K562 (cell line): ENCODE measurements around the gene CST3. TPM values are rescaled to one million over a fixed set of nuclear protein-coding genes. Genes with fewer than 3 reads are reported as not detected.
A peak's percentile ranks its signal among the peaks of the same experiment; 100 is the strongest.

ENCODE experiments used
- ATAC-seq: fragments of 200-7000 bp; cut with Tn5 transposase; 3 replicates; pipeline ENCODE4 v1.9.1; 2020; ENCODE audit warnings: moderate library complexity
- BruUV-seq: library from RNA; stranded (reverse); fragments of 400-500 nt; replicated peaks from 2 replicates; lab custom pipeline; 2021; lab: Mats Ljungman, UMichigan
- CTCF ChIA-PET: fragments of 300-600 bp; formaldehyde crosslinking; extraction: SDS; loops from one replicate; lab custom pipeline; 2021; ENCODE audit warnings: low intra/inter-chr PET ratio; lab: Yijun Ruan, JAX
- POLR2A ChIA-PET: fragments of 300-600, 350-650 bp; sonication (Branson Sonifier 250); formaldehyde crosslinking; extraction: SDS; loops from one replicate; lab custom pipeline; 2021; ENCODE audit warnings: antibody characterized with exemption, inconsistent platforms; lab: Yijun Ruan, JAX
- DNase-seq, 4 experiments: peaks; one replicate each; pipeline versions ENCODE4 v3.0.0 to v3.0.0-alpha.2; 2011 to 2018; ENCODE audit warnings: low spot score in 3 of 4, mixed read lengths in 3 of 4; ENCODE audit errors: extremely low read depth in 1 of 4
- FAIRE-seq: peaks from 2 replicates; lab custom pipeline; 2011; peaks lifted over from hg19 to GRCh38; lab: Jason Lieb, UNC
- H2AFZ ChIP-seq: 2 replicates; pipeline ENCODE4 v1.6.0; 2011; ENCODE audit warnings: low read depth, low read length, control low read depth, inconsistent platforms
- H3K27ac ChIP-seq: fragments of 200-600 bp; 3 replicates; pipeline ENCODE4 v1.8.0; 2011; ENCODE audit warnings: low read depth, mild to moderate bottlenecking, control low read depth, inconsistent platforms, low read length, moderate library complexity, mixed read lengths; ENCODE audit errors: extremely low read depth
- H3K27me3 ChIP-seq, 2 experiments: fragments of 300-600 bp in 1 of 2; 2 replicates in 1 of 2; 3 replicates in 1 of 2; pipeline versions ENCODE4 v1.6.0 to v1.8.0; 2011; ENCODE audit warnings: inconsistent platforms in 2 of 2, low read length in 2 of 2, mild to moderate bottlenecking in 1 of 2, mixed read lengths in 1 of 2, moderate library complexity in 1 of 2; ENCODE audit not compliant: control insufficient read depth in 2 of 2, insufficient read depth in 2 of 2
- H3K36me3 ChIP-seq: fragments of 300-600 bp; 3 replicates; pipeline ENCODE4 v1.8.0; 2011; ENCODE audit warnings: mild to moderate bottlenecking, low read length, inconsistent platforms; ENCODE audit not compliant: control insufficient read depth, insufficient read depth
- H3K4me1 ChIP-seq, 2 experiments: fragments of 200-600 bp in 1 of 2; replicated peaks in 1 of 2; 2 replicates in 1 of 2; 3 replicates in 1 of 2; pipeline versions ENCODE4 v1.5.1 to v1.8.0; 2011; ENCODE audit warnings: inconsistent platforms in 2 of 2, low read length in 2 of 2, mild to moderate bottlenecking in 1 of 2, mixed read lengths in 1 of 2, moderate library complexity in 1 of 2; ENCODE audit not compliant: control insufficient read depth in 2 of 2, insufficient read depth in 2 of 2
- H3K4me2 ChIP-seq: 2 replicates; pipeline ENCODE4 v1.6.1; 2011; ENCODE audit warnings: low read length, control low read depth, inconsistent platforms, mixed read lengths; ENCODE audit not compliant: insufficient read depth
- H3K4me3 ChIP-seq: fragments of 200-600 bp; sonication (generic), shearing (Covaris generic); 2 replicates; pipeline ENCODE4 v1.5.1; 2016; ENCODE audit warnings: control low read depth, inconsistent platforms
- H3K79me2 ChIP-seq: fragments of 200-600 bp; 3 replicates; pipeline ENCODE4 v1.8.0; 2011; ENCODE audit warnings: low read length, inconsistent platforms; ENCODE audit not compliant: control insufficient read depth, insufficient read depth
- H3K9ac ChIP-seq, 2 experiments: 2 replicates each; pipeline versions ENCODE4 v1.6.0 to v1.6.1; 2011; ENCODE audit warnings: low read depth in 2 of 2, low read length in 2 of 2, control low read depth in 1 of 2, inconsistent platforms in 1 of 2, mild to moderate bottlenecking in 1 of 2, mixed read lengths in 1 of 2; ENCODE audit not compliant: insufficient read depth in 1 of 2
- H3K9me1 ChIP-seq: one replicate; pipeline ENCODE4 v1.6.0; 2011; ENCODE audit warnings: inconsistent platforms, mild to moderate bottlenecking, low read length, moderate library complexity; ENCODE audit not compliant: control insufficient read depth, insufficient read depth
- H3K9me3 ChIP-seq: replicated peaks from 2 replicates; pipeline ENCODE4 v1.5.1; 2011; ENCODE audit warnings: low read depth, low read length, inconsistent platforms; ENCODE audit not compliant: control insufficient read depth, insufficient read depth
- H4K20me1 ChIP-seq: replicated peaks from 2 replicates; pipeline ENCODE4 v1.6.1; 2011; ENCODE audit warnings: low read length, inconsistent platforms, mixed read lengths; ENCODE audit not compliant: control insufficient read depth, insufficient read depth
- CBFB ChIP-seq: sonication (generic); formaldehyde crosslinking; IDR thresholded peaks from 2 replicates; pipeline ENCODE4 v1.4.0; 2020; ENCODE audit warnings: mild to moderate bottlenecking, missing genetic modification reagents
- FOXA3 ChIP-seq, 2 experiments: fragments of 450-650 bp in 1 of 2; sonication (generic) in 1 of 2; formaldehyde crosslinking; IDR thresholded peaks in 1 of 2; conservative IDR thresholded peaks in 1 of 2; 2 replicates each; pipeline versions ENCODE4 v1.4.0 to v1.8.0; 2020 to 2022; ENCODE audit warnings: mild to moderate bottlenecking in 2 of 2, missing genetic modification reagents in 1 of 2
- ILF3 ChIP-seq: fragments of 450-650 bp; IDR thresholded peaks from 2 replicates; pipeline ENCODE4 v1.6.1; 2018; ENCODE audit warnings: antibody characterized with exemption, mild to moderate bottlenecking, moderate library complexity, borderline replicate concordance
- NCOA2 ChIP-seq, 2 experiments: fragments of 450-650 bp; IDR thresholded peaks; 2 replicates each; pipeline ENCODE4 v1.6.1; 2018; ENCODE audit warnings: mild to moderate bottlenecking in 2 of 2, moderate library complexity in 1 of 2; ENCODE audit not compliant: partially characterized antibody in 2 of 2
- PKNOX1 ChIP-seq: fragments of 450-650 bp; IDR thresholded peaks from 2 replicates; pipeline ENCODE4 v1.6.1; 2016
- RAD21 ChIP-seq, 2 experiments: fragments of 250-450 bp in 1 of 2; fragments of 450-650 bp in 1 of 2; sonication (Bioruptor Pico) in 1 of 2; formaldehyde crosslinking in 1 of 2; IDR thresholded peaks in 1 of 2; conservative IDR thresholded peaks in 1 of 2; 2 replicates each; pipeline versions ENCODE4 v1.4.0 to v1.8.0; 2020 to 2022; ENCODE audit warnings: mild to moderate bottlenecking in 2 of 2, moderate library complexity in 1 of 2
- RBFOX2 ChIP-seq: fragments of 200-400 bp; formaldehyde crosslinking; IDR thresholded peaks from 2 replicates; pipeline ENCODE4 v1.6.1; 2017; ENCODE audit warnings: low read depth, mild to moderate bottlenecking, low read length, moderate library complexity
- SIRT6 ChIP-seq: IDR thresholded peaks from one replicate; pipeline ENCODE4 v1.6.1; 2012; ENCODE audit warnings: low read depth, mild to moderate bottlenecking, control low read depth, inconsistent platforms, low read length, moderate library complexity
- SIX5 ChIP-seq, 2 experiments: IDR thresholded peaks; 2 replicates each; pipeline ENCODE4 v1.6.1; 2011; ENCODE audit warnings: low read length in 2 of 2, borderline replicate concordance in 1 of 2, low read depth in 1 of 2, mild to moderate bottlenecking in 1 of 2, moderate library complexity in 1 of 2; ENCODE audit not compliant: insufficient read depth in 1 of 2
- SRSF3 ChIP-seq: fragments of 200-400 bp; formaldehyde crosslinking; IDR thresholded peaks from 2 replicates; pipeline ENCODE4 v1.6.1; 2016; ENCODE audit warnings: mild to moderate bottlenecking, low read length, moderate library complexity; ENCODE audit not compliant: insufficient read depth
- ZNF197 ChIP-seq: fragments of 200-800 bp; sonication (Bioruptor generic); IDR thresholded peaks from 2 replicates; pipeline ENCODE4 v1.6.1; 2016; ENCODE audit warnings: low read depth, missing genetic modification characterization, missing compliant biosample characterization
- ZNF408 ChIP-seq: fragments of 250-450 bp; sonication (Bioruptor Pico); IDR thresholded peaks from 2 replicates; pipeline ENCODE4 v1.4.0; 2020; ENCODE audit warnings: low read depth, mild to moderate bottlenecking, moderate library complexity
- WGBS: fragments of 100-300 bp; shearing (Covaris generic); methylation state at CpG from one replicate; pipeline ENCODE4 v1.1.6; 2016; ENCODE audit warnings: low coverage, mixed read lengths; ENCODE audit not compliant: insufficient coverage; ENCODE audit errors: missing lambda C conversion rate; 5-methylcytosine and 5-hydroxymethylcytosine counted together
- in situ Hi-C: fragments of 300-500 bp; cut with MboI; formaldehyde crosslinking; loops from 4 replicates; pipeline ENCODE4 v1.15.0; 2018; ENCODE audit warnings: inconsistent platforms, mixed read lengths
- intact Hi-C: fragments of 100-400 bp; cut with micrococcal nuclease; formaldehyde crosslinking; loops from 2 replicates; pipeline ENCODE4 v1.14.2; 2022
- polyA plus RNA-seq, 8 experiments: library from polyadenylated mRNA; depleted of rRNA in 4 of 8; stranded (reverse) in 5 of 8; unstranded in 3 of 8; fragments of >200 nt; fragmentation: Nextera tagmentation in 2 of 8; fragmentation: Illumina TruSeq in 1 of 8; extraction: Ambion mirVana in 2 of 8; extraction: Trizol in 1 of 8; gene quantifications; 2 replicates each; pipeline versions ENCODE4 v1.2.1 to v1.2.3, GENCODE V29; 2011 to 2014; ENCODE audit warnings: inconsistent platforms in 1 of 8, missing spikeins in 1 of 8
- total RNA-seq, 7 experiments: library from RNA; depleted of rRNA in 6 of 7; stranded (reverse); fragments of >200 nt in 6 of 7; fragmentation: Illumina TruSeq in 2 of 7; extraction: Trizol in 2 of 7; gene quantifications; 2 replicates each; pipeline versions ENCODE4 v1.2.1 to v1.2.3, GENCODE V29; 2011 to 2021; ENCODE audit warnings: low replicate concordance in 1 of 7
- TF ChIP-seq, protein P1 (sequence below): fragments of 450-650 bp; IDR thresholded peaks from 2 replicates; pipeline ENCODE4 v1.6.1; 2016; ENCODE audit warnings: low read depth

Gene CST3
- total and polyA plus RNA-seq, 9 of the 15 experiments (the other 6 are each of a cell fraction or from before 2014, with no cell fraction given), result 8.7 to 113 (median 48.5) TPM

DNA sequence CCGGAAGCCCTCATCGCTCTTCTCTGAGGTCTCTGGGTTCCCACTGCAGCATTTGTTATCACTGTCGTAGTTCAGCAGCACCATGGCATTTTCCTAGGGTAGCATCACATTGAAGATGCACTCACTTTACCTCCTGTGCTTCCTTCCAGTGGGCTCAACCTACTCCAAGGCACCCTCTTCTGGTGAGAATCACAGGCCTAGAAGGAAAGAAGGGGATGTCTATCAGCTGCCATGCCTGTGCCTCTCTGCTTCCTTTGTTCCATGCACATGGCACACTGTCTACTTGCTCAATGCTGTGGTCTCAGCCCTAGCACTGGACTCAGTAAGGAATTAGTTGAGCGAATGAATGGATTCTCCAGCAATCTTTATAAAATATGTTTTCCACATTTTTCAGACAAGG lies 28.4 kb upstream of the CST3 start:
- H3K27me3 ChIP-seq, result no peaks in the 10 kb centered on the region
- no peak overlapping the region for H2AFZ ChIP-seq
- no peak overlapping the region for H3K9ac ChIP-seq
- intact Hi-C loops, result no loop called here
- no peaks in the 10 kb centered on the region for H3K9me1 ChIP-seq
- H4K20me1 ChIP-seq, result no peaks in the 10 kb centered on the region
- no TSS peak for BruUV-seq
- ATAC-seq (0 out of 3 replicates have a peak, but pooled peaks have one; percentile 26), FAIRE-seq (no peak), DNase-seq (no peak)
- in situ Hi-C loops, result loop anchor here (5.0 kb wide), 1 partner anchor 1251 kb away; no protein-coding TSS in a partner anchor
- no peak overlapping the region for H3K27ac ChIP-seq
- H3K4me2 ChIP-seq, result no peak overlapping the region
- no peaks in the 10 kb centered on the region for H3K36me3 ChIP-seq
- H3K9me3 ChIP-seq, result no peaks in the 10 kb centered on the region
- no peak overlapping the region for H3K4me3 ChIP-seq
- 0% methylated on average over 1 of the region's 4 CpGs for WGBS
- no peaks in the 10 kb centered on the region for H3K79me2 ChIP-seq
- POLR2A ChIA-PET, result no interaction called here
- CTCF ChIA-PET, result no interaction called here
- peaks cover 0 to 2% of the 10 kb centered on the region in 2 experiments; a peak in 1 of 5 replicates for H3K4me1 ChIP-seq
- no peak for TF ChIP-seq SRSF3
- no peak for TF ChIP-seq SIRT6
- peak in 1 of 2 experiments; percentile 35; a peak in 1 of 4 replicates for TF ChIP-seq RAD21 (CRISPR knock-in tag; conservative IDR thresholded peaks at IDR 0.05 in 1 of 2, IDR thresholded peaks at IDR 0.05 in 1 of 2)
- TF ChIP-seq, protein P1, sequence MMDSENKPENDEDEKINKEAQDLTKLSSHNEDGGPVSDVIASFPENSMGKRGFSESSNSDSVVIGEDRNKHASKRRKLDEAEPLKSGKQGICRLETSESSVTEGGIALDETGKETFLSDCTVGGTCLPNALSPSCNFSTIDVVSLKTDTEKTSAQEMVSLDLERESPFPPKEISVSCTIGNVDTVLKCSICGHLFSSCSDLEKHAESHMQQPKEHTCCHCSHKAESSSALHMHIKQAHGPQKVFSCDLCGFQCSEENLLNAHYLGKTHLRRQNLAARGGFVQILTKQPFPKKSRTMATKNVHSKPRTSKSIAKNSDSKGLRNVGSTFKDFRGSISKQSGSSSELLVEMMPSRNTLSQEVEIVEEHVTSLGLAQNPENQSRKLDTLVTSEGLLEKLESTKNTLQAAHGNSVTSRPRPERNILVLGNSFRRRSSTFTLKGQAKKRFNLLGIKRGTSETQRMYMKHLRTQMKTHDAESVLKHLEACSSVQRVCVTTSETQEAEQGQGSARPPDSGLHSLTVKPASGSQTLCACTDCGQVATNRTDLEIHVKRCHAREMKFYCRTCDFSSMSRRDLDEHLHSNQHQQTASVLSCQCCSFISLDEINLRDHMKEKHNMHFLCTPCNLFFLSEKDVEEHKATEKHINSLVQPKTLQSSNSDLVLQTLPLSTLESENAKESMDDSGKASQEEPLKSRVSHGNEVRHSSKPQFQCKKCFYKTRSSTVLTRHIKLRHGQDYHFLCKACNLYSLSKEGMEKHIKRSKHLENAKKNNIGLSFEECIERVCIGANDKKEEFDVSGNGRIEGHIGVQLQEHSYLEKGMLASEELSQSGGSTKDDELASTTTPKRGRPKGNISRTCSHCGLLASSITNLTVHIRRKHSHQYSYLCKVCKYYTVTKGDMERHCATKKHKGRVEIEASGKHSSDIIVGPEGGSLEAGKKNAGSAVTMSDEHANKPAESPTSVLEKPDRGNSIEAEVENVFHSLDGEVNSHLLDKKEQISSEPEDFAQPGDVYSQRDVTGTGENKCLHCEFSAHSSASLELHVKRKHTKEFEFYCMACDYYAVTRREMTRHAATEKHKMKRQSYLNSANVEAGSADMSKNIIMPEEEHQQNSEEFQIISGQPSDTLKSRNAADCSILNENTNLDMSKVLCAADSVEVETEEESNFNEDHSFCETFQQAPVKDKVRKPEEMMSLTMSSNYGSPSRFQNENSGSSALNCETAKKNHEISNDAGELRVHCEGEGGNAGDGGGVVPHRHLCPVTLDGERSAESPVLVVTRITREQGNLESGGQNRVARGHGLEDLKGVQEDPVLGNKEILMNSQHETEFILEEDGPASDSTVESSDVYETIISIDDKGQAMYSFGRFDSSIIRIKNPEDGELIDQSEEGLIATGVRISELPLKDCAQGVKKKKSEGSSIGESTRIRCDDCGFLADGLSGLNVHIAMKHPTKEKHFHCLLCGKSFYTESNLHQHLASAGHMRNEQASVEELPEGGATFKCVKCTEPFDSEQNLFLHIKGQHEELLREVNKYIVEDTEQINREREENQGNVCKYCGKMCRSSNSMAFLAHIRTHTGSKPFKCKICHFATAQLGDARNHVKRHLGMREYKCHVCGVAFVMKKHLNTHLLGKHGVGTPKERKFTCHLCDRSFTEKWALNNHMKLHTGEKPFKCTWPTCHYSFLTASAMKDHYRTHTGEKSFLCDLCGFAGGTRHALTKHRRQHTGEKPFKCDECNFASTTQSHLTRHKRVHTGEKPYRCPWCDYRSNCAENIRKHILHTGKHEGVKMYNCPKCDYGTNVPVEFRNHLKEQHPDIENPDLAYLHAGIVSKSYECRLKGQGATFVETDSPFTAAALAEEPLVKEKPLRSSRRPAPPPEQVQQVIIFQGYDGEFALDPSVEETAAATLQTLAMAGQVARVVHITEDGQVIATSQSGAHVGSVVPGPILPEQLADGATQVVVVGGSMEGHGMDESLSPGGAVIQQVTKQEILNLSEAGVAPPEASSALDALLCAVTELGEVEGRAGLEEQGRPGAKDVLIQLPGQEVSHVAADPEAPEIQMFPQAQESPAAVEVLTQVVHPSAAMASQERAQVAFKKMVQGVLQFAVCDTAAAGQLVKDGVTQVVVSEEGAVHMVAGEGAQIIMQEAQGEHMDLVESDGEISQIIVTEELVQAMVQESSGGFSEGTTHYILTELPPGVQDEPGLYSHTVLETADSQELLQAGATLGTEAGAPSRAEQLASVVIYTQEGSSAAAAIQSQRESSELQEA, result 0 out of 2 replicates have a peak, but pooled peaks have one; percentile 29
- TF ChIP-seq SIX5 (IDR thresholded peaks at IDR 0.05; ENCODE audit: borderline replicate concordance in 1 of 2, insufficient read depth in 1 of 2, low read depth in 1 of 2, low read length in 2 of 2), result no peak
- no peak for TF ChIP-seq ILF3
- TF ChIP-seq FOXA3 (CRISPR knock-in tag; conservative IDR thresholded peaks at IDR 0.05 in 1 of 2, IDR thresholded peaks at IDR 0.05 in 1 of 2), result no peak
- no peak for TF ChIP-seq ZNF197 (CRISPR knock-in tag)
- no peak for TF ChIP-seq RBFOX2
- no peak for TF ChIP-seq ZNF408 (CRISPR knock-in tag)
- no peak for TF ChIP-seq CBFB (CRISPR knock-in tag)
- no peak for TF ChIP-seq NCOA2 (IDR thresholded peaks at IDR 0.05; ENCODE audit: partially characterized antibody in 2 of 2)
- no peak for TF ChIP-seq PKNOX1
